Neural cell (in vitro differentiated cells): ENCODE data around the gene BMPR2. TPM values are rescaled to one million over a fixed set of nuclear protein-coding genes. Genes with fewer than 3 reads are reported as not detected.
"Not testable (repeated sequence)": the region's sequence is repeated elsewhere in the genome, so short reads cannot be mapped to it uniquely, and the experiment has no call there.

ENCODE experiments used
- H2AFZ ChIP-seq: fragments of 200-600, 300-800 bp; sonication (generic), shearing (Covaris generic); 2 replicates; pipeline ENCODE4 v1.6.0; 2014; ENCODE audit warnings: low read depth, mild to moderate bottlenecking, antibody characterized with exemption, low read length, moderate library complexity
- H3F3A ChIP-seq: fragments of 200-600 bp; shearing (Covaris generic); 2 replicates; pipeline ENCODE4 v1.6.1; 2016; ENCODE audit warnings: mild to moderate bottlenecking, moderate library complexity, mixed read lengths, antibody characterized with exemption, low read length; ENCODE audit not compliant: insufficient read depth, poor library complexity, severe bottlenecking
- H3K27ac ChIP-seq: fragments of 200-600, 300-800 bp; sonication (generic), shearing (Covaris generic); 2 replicates; pipeline ENCODE4 v1.5.1; 2014; ENCODE audit warnings: mild to moderate bottlenecking, low read length, moderate library complexity
- H3K27me3 ChIP-seq: fragments of 300-800, 200-600 bp; sonication (generic), shearing (Covaris generic); 2 replicates; pipeline ENCODE4 v1.6.0; 2014; ENCODE audit warnings: mild to moderate bottlenecking, low read depth, low read length, moderate library complexity; ENCODE audit not compliant: insufficient read depth
- H3K36me3 ChIP-seq: fragments of 300-800, 200-600 bp; sonication (generic), shearing (Covaris generic); 2 replicates; pipeline ENCODE4 v1.5.1; 2014; ENCODE audit warnings: mild to moderate bottlenecking, antibody characterized with exemption, low read length, moderate library complexity; ENCODE audit not compliant: insufficient read depth
- H3K4me2 ChIP-seq: fragments of 300-800, 200-600 bp; sonication (generic), shearing (Covaris generic); 2 replicates; pipeline ENCODE4 v1.6.0; 2014; ENCODE audit warnings: mild to moderate bottlenecking, low read length
- H3K4me3 ChIP-seq: fragments of 300-800, 200-600 bp; sonication (generic), shearing (Covaris generic); 2 replicates; pipeline ENCODE4 v1.5.1; 2014; ENCODE audit warnings: mild to moderate bottlenecking, low read length, moderate library complexity
- H3K79me2 ChIP-seq: fragments of 200-600 bp; shearing (Covaris generic); replicated peaks from 2 replicates; pipeline ENCODE4 v1.6.0; 2014; ENCODE audit warnings: mild to moderate bottlenecking, low read length, moderate library complexity; ENCODE audit not compliant: insufficient read depth
- H3K9ac ChIP-seq: fragments of 300-800, 200-600 bp; sonication (generic), shearing (Covaris generic); 2 replicates; pipeline ENCODE4 v1.6.1; 2016; ENCODE audit warnings: mild to moderate bottlenecking, low read length, mixed read lengths
- H3K9me2 ChIP-seq: fragments of 200-600 bp; shearing (Covaris generic); 2 replicates; pipeline ENCODE4 v1.6.1; 2016; ENCODE audit warnings: mild to moderate bottlenecking, low read length, mixed read lengths; ENCODE audit not compliant: insufficient read depth
- H3K9me3 ChIP-seq: fragments of 200-600, 300-800 bp; sonication (generic), shearing (Covaris generic); 2 replicates; pipeline ENCODE4 v1.6.1; 2016; ENCODE audit warnings: mild to moderate bottlenecking, mixed run types, low read length, moderate library complexity, mixed read lengths
- H4K20me1 ChIP-seq: fragments of 200-600 bp; shearing (Covaris generic); 2 replicates; pipeline ENCODE4 v1.6.1; 2016; ENCODE audit warnings: mild to moderate bottlenecking, mixed run types; ENCODE audit not compliant: insufficient read depth
- EP300 ChIP-seq: fragments of 450-650 bp; conservative IDR thresholded peaks from 2 replicates; pipeline ENCODE4 v1.6.1; 2014; ENCODE audit warnings: antibody characterized with exemption, mild to moderate bottlenecking, moderate library complexity; ENCODE audit not compliant: poor library complexity, severe bottlenecking
- EZH2 ChIP-seq: fragments of 200-600, 300-800 bp; shearing (Covaris generic), sonication (generic); IDR thresholded peaks from 2 replicates; pipeline ENCODE4 v1.6.1; 2014; ENCODE audit warnings: antibody characterized with exemption, low read length, borderline replicate concordance, mild to moderate bottlenecking; ENCODE audit not compliant: insufficient read depth, poor library complexity, severe bottlenecking
- MXI1 ChIP-seq: fragments of 450-650 bp; conservative IDR thresholded peaks from 2 replicates; pipeline ENCODE4 v1.6.1; 2014; ENCODE audit warnings: antibody characterized with exemption, mild to moderate bottlenecking; ENCODE audit not compliant: poor library complexity, severe bottlenecking
- POLR2AphosphoS5 ChIP-seq: IDR thresholded peaks from 2 replicates; pipeline ENCODE4 v1.6.1; 2012
- RAD21 ChIP-seq: fragments of 450-650 bp; conservative IDR thresholded peaks from 2 replicates; pipeline ENCODE4 v1.6.1; 2014; ENCODE audit warnings: antibody characterized with exemption, mild to moderate bottlenecking, moderate library complexity
- REST ChIP-seq: IDR thresholded peaks from 2 replicates; pipeline ENCODE4 v1.6.1; 2012; ENCODE audit warnings: borderline replicate concordance
- SMC3 ChIP-seq: fragments of 450-650 bp; conservative IDR thresholded peaks from 2 replicates; pipeline ENCODE4 v1.6.1; 2014; ENCODE audit warnings: antibody characterized with exemption, mild to moderate bottlenecking, moderate library complexity; ENCODE audit not compliant: poor library complexity
- TAF1 ChIP-seq: IDR thresholded peaks from 2 replicates; pipeline ENCODE4 v1.6.1; 2012; ENCODE audit warnings: low read depth
- polyA plus RNA-seq: library from polyadenylated mRNA; depleted of rRNA; stranded (reverse); fragments of >200 nt; gene quantifications from 2 replicates; pipeline ENCODE4 v1.2.3, GENCODE V29; 2014
- TF ChIP-seq, protein P1 (sequence below): fragments of 450-650 bp; IDR thresholded peaks from 2 replicates; pipeline ENCODE4 v1.5.1; 2014; ENCODE audit warnings: antibody characterized with exemption, mild to moderate bottlenecking, moderate library complexity; ENCODE audit not compliant: poor library complexity, severe bottlenecking

BMPR2 gene
- polyA plus RNA-seq, 1 donor from 2014 or later, result 18.4 TPM

DNA sequence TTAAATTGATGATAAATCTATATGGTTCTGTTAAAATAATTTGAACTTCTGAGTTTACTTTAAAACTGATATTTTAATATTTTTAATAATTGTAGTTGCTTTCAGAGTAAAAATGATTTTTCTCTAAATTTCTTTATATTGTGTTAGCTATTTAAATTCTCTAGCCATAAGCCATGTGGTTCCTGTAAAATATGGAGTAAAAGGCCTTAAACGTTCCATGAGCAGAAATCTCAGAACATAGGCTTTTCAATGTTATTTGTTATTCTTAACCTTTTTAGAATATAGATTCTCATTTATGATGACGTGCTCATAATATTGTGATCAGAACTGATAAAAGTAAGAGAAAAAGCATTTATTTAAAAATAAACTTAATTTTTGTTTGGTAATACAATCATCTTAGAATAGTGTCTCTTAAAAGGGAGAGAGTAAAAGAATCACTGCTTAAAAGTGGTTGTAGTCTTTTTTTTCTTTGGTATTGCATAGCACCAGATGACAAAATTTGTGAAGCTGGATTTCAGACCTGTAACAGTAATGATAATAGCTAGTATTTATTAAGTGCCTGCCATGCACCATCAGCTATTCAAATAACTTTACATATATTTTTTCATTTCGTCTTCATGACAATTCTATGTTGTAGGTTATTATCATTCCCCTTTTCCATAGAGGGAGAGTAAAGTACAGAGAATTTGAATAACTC, 2.7 kb downstream of the BMPR2 start:
- TF ChIP-seq MXI1 (peak; percentile 59), SMC3 (no peak)
- peak overlapping the region; percentile 95 for H3K9ac ChIP-seq
- no peaks in the 10 kb centered on the region for H3K27me3 ChIP-seq
- H3K79me2 ChIP-seq, result peaks cover 66% of the 10 kb centered on the region
- peaks cover 6% of the 10 kb centered on the region for H3F3A ChIP-seq
- H3K4me2 ChIP-seq, result peak overlapping the region; percentile 64
- peak overlapping the region; percentile 6 for H3K27ac ChIP-seq
- H4K20me1 ChIP-seq, result peaks cover 22% of the 10 kb centered on the region
- H3K9me3 ChIP-seq, result no peaks in the 10 kb centered on the region
- no peak overlapping the region for H2AFZ ChIP-seq
- H3K36me3 ChIP-seq, result no peaks in the 10 kb centered on the region
- no peaks in the 10 kb centered on the region for H3K9me2 ChIP-seq
- H3K4me3 ChIP-seq, result peak overlapping the region; percentile 99

GRCh38 chr2:202382684-202383083, 6.6 kb downstream of the BMPR2 start:
- no peak overlapping the region for H2AFZ ChIP-seq
- no peak overlapping the region for H3K4me2 ChIP-seq
- no peaks in the 10 kb centered on the region for H3K9me2 ChIP-seq
- peaks cover 14% of the 10 kb centered on the region for H4K20me1 ChIP-seq
- H3K9ac ChIP-seq, result no peak overlapping the region
- no peak overlapping the region for H3K27ac ChIP-seq
- no peak overlapping the region for H3K4me3 ChIP-seq
- H3K9me3 ChIP-seq, result no peaks in the 10 kb centered on the region
- TF ChIP-seq MXI1 (no peak), TAF1 (no peak), SMC3 (no peak), EZH2 (no peak), POLR2AphosphoS5 (no peak), EP300 (no peak), REST (no peak), RAD21 (no peak)
- TF ChIP-seq, protein P1, sequence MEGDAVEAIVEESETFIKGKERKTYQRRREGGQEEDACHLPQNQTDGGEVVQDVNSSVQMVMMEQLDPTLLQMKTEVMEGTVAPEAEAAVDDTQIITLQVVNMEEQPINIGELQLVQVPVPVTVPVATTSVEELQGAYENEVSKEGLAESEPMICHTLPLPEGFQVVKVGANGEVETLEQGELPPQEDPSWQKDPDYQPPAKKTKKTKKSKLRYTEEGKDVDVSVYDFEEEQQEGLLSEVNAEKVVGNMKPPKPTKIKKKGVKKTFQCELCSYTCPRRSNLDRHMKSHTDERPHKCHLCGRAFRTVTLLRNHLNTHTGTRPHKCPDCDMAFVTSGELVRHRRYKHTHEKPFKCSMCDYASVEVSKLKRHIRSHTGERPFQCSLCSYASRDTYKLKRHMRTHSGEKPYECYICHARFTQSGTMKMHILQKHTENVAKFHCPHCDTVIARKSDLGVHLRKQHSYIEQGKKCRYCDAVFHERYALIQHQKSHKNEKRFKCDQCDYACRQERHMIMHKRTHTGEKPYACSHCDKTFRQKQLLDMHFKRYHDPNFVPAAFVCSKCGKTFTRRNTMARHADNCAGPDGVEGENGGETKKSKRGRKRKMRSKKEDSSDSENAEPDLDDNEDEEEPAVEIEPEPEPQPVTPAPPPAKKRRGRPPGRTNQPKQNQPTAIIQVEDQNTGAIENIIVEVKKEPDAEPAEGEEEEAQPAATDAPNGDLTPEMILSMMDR, result no peak
- peaks cover 91% of the 10 kb centered on the region for H3K79me2 ChIP-seq
- H3F3A ChIP-seq, result no peaks in the 10 kb centered on the region
- H3K27me3 ChIP-seq, result no peaks in the 10 kb centered on the region
- no peaks in the 10 kb centered on the region for H3K36me3 ChIP-seq

DNA sequence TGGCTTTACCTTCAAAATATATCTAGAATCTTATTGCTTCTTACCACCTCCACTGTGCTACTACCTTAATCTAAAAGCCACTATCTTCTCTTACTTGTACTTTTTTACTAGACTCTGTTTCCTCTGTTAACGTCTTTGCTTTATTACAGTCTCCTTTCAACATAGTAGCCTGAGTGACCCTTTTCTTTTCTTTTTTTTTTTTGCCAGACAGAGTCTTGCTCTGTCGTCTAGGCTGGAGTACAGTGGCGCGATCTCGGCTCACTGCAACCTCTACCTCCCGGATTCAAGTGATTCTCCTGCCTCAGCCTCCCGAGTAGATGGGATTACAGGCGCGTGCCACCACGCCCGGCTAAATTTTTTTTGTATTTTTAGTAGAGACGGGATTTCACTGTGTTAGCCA, 10.4 kb downstream of the BMPR2 start:
- not testable (repeated sequence) for H3K9me2 ChIP-seq, H3K27me3 ChIP-seq, H2AFZ ChIP-seq, H3K9ac ChIP-seq, H3K27ac ChIP-seq, H3K36me3 ChIP-seq, H3F3A ChIP-seq, H3K4me3 ChIP-seq, H3K9me3 ChIP-seq, H3K4me2 ChIP-seq, H4K20me1 ChIP-seq
- peaks cover 83% of the 10 kb centered on the region for H3K79me2 ChIP-seq
